ENCODE measurements around the gene SFXN2.

The SFXN2 gene

DNA sequence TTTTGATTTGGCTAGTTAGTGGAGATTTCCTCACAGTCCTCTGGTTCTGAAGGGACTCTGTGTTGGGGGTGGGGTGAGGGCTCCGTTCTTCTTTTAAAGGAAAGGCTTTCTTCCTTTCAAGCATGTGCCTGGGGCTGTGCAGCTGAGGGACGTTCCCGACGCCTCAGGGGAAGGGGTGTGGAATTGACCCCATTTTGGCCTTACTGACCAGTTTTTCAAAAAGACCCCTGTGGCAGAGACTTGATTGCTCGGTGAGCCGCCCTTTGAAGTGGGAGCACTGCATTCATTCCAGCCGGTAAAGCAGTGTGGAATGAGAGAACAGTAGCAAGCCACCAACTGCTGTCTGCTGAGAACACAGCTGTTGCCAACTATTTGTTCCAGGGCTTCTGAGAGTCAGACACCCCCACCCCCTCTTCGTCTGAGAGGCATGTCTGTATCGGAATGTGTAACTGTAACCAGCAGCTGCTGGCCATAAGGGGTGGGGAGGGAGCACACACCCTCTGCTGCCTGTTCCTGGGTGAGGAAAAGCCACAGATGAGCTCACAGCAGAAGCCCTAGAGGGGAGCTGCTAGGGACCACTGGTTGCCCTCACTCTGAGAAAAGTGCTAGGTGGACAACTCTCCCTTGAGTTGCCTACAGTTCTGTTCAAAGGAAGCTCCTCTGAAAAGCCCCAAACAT lies 62.5 kb downstream of the SFXN2 start:
- DNase-seq (ENCODE audit: low spot score) = no peak

DNA sequence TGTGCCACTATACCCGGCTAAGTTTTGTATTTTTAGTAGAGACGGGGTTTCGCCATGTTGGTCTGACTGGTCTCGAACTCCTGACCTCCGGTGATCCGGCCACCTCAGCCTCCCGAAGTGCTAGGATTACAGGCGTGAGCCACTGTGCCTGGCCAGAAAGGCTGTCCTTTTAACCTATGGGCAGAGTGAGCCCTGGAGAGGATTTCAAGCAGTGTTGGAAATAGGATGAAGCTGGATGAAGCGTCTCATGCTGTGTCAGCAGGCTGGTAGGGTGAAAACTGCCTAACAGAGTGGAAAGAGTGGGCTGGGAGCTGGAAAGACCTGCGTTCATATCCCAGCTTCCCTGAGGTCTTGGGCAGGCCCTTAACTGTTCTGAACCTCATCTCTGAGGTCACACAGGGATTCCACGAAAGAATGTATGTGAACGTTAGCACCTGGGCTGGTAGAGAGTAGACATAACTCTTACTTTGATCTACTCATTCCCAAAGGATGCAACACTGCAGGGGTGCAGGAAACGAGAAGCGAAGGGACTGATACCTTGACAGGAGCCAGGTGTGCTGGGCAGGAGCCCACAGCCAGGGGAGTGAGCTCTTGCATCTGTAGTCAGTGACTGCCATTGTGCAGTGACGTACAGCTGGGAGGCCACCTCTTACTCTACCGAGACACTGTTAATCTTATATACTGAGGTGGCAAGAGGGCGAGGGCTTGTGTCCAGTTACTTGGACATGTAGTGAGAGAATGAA lies 63.4 kb downstream of the SFXN2 start:
- no peak for DNase-seq (ENCODE audit: low spot score)

DNA sequence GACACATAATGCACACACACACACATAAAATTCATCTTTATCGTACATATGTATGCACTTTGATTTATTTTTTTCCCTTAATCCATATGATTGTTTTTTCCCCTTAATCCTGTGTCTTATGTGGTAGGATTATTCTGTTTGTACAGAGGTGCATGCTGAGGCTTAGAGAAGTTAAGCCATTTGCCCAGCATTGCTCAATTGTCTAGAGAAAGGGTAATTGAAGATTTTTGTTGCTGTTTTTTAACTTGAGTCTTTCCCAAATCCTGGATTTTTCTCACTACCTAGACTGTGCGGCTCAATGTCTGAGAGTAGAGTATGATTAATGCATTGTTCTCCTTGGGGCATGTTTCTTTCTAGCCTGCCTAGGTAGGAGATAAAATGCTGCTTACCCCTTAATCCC lies 64.3 kb downstream of the SFXN2 start:
- no peak for DNase-seq (ENCODE audit: low spot score)

DNA sequence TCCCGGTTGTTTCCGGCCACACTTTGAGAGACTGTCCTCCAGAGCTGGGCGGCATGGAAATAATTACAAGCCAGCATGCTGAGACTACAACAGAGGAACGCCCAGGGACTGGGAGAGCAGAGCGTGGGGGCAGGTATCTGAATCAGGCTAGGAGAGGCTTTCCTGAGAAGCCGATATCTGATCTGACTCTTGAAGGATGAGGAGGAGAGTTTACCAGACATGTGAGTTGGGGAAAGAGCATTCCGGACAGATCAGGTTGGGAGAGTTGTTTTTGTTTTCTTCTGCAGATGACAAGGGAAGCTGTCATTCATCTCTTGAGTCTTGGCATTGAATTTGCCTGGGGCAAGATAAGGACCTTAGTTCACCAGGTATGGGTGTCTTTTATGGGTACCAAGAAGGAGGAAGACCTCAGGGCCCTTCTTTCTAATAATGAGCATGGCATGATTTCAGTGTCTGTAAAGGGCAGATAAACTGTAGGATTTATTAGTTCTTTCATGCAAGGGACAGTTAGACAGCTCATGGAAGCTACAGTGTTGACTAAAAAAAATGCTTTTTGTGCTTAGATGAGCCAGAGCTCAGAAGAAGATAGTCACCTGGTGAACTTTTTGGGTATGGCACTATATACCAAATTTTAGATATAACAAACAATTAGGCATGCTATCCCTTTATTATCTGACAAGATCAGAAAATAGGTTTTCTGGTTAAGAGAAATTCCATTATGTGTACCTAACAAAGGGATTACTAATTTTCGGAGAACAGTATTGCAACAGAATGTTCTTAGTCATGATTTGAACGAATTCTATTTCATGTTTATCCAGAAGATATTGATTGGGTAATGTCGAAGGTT lies 65.5 kb downstream of the SFXN2 start:
- no peak for DNase-seq (ENCODE audit: low spot score)

DNA sequence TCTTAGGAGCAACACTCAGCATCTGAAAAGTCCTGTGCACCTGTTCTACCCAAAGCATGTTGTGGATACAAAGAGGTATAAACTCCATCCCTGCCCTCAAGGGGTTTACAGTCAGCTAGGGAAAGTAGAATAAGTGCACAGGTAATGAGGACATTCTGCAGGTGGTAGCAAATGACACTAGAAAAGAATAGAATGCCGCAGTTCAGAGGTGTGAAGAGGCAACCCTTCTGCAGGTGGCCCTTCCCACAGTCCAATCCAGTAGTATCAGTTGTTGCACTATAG lies 66.0 kb downstream of the SFXN2 start:
- DNase-seq (ENCODE audit: low spot score) = no peak

DNA sequence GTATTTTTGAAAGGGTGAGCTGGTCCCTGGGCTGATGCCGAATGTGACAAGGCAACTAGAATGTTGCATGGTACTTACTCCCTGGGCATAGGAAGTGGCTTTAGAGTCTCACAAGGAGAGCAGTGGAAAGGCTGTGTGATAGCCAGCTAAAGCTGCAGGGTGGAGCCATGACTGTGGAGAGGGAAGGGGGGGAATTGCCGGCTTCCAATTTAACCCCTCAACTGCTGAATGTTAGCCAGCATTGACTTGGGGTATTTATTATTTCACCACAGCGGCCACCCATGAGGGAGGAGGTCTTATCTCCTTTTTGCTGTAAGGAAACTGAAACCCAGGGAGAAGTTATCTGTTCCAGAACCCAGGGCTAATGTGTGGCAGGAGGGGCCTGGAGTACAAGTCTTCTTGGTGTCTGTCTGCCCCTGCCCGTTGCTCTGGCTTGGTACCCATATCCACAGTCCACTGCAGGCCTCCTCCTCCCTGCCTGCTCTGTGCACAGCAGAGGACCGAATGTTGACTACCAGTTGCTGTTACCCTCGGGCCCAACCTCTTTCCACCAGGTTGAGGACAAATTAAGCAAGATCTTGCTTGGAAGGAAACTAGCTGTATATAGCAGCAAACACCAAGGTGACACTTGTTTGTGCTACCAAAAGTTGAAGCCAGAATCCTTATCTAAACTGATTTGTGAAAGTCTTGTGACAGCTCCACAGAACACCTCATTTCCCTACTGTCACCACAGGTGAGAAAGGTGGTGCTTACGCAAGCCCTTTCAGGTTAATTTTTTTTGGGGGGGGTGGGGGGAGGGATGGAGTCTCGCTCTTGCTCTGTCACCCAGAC lies 66.9 kb downstream of the SFXN2 start:
- peak; percentile 51 for DNase-seq (ENCODE audit: low spot score)

DNA sequence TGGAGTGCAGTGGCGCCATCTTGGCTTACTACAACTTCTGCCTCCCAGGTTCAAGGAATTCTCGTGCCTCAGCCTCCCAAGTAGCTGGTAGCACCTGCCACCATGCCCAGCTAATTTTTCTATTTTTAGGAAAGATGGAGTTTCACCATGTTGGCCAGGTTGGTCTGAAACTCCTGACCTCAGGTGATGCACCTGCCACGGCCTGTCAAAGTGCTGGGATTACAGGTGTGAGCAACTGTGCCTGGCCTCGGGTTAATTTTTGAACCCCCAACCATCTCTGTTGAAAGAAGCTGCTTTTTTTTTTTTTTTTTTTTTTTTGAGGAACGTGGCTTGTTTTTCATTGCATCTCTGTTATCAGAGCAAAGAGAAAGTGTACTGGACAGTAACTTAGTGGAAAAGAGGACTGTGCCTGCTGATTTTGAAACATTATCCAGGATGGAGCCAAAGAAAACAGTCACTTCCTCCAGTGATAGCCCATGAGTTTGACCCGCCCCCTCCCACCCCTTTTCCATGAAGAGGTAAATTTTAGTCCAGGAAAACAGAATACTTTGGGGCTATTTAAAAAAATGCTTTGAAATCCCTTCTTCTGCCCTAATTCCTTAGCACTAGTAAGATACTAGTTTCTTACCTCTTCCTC lies 67.6 kb downstream of the SFXN2 start:
- DNase-seq (ENCODE audit: low spot score) = no peak

DNA sequence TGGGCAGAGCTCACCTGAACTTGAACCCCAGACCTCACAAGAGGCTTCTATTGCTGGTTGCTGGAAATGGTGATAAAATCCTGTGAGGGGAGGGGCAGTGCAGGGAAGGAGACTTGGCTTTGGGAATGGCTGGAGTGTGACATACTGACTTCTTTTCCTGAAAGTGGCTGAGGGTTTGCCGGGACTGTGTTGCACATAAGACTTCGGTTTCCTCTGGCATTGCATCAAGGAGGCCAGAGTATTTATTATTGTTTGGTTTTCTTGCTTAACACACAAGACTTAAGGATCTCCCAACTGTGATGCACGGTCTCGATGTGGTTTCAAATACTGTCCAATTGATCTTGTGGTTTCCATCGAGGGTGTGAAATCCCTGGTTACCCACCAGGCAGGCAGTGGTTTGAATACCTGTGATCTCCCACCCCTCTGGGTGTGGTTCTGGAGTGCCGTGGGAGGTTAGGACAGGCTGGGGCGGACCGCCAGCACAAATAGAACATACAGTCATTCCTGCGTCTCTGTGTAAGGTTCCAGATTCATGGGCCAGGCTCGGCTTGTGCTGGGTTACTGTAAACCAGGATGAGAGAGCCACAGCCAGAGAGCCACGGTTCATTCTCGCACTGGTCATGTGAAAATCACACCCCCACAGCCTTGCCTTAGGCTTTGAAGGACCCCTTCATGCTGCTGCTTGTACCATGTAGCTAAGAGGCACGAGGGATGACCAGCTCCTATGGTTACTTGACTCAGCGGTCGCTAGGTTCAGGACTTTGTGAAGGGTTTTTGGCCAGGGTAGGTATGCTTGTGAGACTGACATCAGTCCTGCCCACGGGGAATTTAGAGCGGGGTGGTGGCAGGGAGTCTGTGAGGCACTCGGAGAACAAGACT lies 68.5 kb downstream of the SFXN2 start:
- no peak for DNase-seq (ENCODE audit: low spot score)

DNA sequence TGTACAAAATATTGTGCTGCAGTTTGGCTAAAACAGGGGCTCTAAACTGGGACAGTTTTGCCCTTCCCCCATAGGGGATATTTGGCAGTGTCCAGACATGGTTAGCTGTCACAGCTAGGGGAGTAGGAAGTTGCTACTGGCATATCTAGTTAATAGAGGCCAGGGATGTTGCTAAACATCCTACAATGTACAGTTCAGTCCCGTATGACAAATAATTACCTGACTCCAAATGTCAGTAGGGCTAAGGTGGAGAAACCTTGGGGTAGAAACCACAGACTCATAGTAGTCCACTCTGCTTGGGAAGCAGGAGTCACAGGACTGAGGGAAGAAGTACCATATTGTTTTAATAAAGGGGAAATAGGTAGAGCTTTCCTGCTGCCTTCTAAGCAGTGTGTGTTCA lies 69.1 kb downstream of the SFXN2 start:
- DNase-seq (ENCODE audit: low spot score) = no peak

DNA sequence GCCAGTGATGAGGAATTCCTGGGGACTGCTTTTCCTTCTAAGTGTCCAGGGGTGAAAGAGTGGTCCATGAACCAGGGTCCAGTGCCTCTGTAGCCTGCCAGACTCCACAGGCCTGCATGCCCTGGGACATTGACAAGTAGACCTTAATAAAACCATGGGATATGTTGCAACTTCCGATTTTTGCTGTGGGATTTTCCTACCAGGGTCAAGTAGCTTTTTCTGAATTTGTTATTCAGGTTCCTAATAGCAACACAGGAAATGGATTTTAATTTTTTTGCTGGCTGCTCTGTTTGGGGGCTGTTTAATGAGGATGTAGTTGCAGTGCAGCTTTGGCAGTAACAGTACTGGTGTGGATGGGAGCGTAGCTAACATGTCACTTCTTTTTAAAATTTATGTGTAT lies 71.4 kb downstream of the SFXN2 start:
- DNase-seq (ENCODE audit: low spot score) = no peak

DNA sequence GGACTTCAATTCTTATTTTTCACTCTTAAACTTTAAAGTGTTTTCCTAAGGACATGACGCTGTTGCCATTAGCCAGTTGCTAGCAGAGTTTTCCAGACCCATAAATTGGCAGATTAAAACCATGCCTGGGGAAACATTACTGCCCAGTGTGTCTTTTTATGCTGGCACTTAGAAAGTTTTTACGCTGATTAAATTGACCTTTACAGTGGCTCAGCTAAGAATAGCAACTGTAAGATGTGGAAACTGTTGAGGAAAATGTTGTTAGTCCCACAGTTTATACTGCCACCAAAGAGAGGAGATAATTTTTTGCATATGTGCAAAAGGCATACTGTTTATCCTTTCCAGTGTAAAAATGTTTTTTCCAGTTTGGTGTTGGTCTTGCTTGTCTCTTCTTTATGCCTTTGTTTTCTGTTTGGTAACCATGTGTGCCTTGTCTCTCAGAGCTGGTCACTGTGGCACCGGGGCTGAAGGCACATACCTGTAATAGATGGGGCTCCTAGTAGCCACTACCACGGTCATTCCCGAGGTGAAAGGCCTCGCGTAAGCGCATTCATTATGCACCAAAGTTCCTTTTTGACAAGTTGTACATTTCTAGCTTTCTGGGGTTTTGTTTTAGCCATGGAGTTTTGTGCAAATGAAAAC lies 77.4 kb downstream of the SFXN2 start:
- no peak for DNase-seq (ENCODE audit: low spot score)
